OCI-LY1 (cell line): ENCODE results near the gene RWDD3.

Source experiments
- H2AFZ ChIP-seq: fragments of 200-600 bp; sonication (generic), shearing (Covaris generic); 2 replicates; pipeline ENCODE4 v1.6.0; 2014; ENCODE audit warnings: antibody characterized with exemption, mild to moderate bottlenecking, low read length
- H3F3A ChIP-seq: fragments of 200-600 bp; sonication (generic), shearing (Covaris generic); 2 replicates; pipeline ENCODE4 v1.6.0; 2014; ENCODE audit warnings: mild to moderate bottlenecking, antibody characterized with exemption, low read length, moderate library complexity; ENCODE audit not compliant: insufficient read depth
- H3K27ac ChIP-seq: fragments of 200-600 bp; sonication (generic); 2 replicates; pipeline ENCODE4 v1.5.1; 2014; ENCODE audit warnings: low read length, mixed run types, mild to moderate bottlenecking, low read depth; ENCODE audit not compliant: poor library complexity, severe bottlenecking
- H3K27me3 ChIP-seq: fragments of 200-600 bp; sonication (generic); 2 replicates; pipeline ENCODE4 v1.6.0; 2014; ENCODE audit warnings: antibody characterized with exemption, mild to moderate bottlenecking, low read length, moderate library complexity; ENCODE audit not compliant: insufficient read depth
- H3K36me3 ChIP-seq: fragments of 200-600 bp; sonication (generic); 2 replicates; pipeline ENCODE4 v1.6.1; 2014; ENCODE audit warnings: mild to moderate bottlenecking, antibody characterized with exemption, low read length, moderate library complexity, mixed read lengths; ENCODE audit not compliant: insufficient read depth
- H3K4me1 ChIP-seq: fragments of 200-600 bp; sonication (generic); 2 replicates; pipeline ENCODE4 v1.5.1; 2014; ENCODE audit warnings: mild to moderate bottlenecking, low read length, moderate library complexity; ENCODE audit not compliant: insufficient read depth, severe bottlenecking
- H3K4me2 ChIP-seq: fragments of 200-600 bp; sonication (generic), shearing (Covaris generic); 2 replicates; pipeline ENCODE4 v1.6.1; 2014; ENCODE audit warnings: low read length
- H3K4me3 ChIP-seq: fragments of 200-600 bp; sonication (generic); 2 replicates; pipeline ENCODE4 v1.5.1; 2014; ENCODE audit warnings: low read length, low read depth, mild to moderate bottlenecking, mixed read lengths; ENCODE audit not compliant: poor library complexity, severe bottlenecking
- H3K79me2 ChIP-seq: fragments of 200-600 bp; shearing (Covaris generic); 2 replicates; pipeline ENCODE4 v1.6.1; 2016; ENCODE audit warnings: mixed run types, low read length, mixed read lengths; ENCODE audit not compliant: insufficient read depth
- H3K9ac ChIP-seq: fragments of 200-600 bp; sonication (generic), shearing (Covaris generic); 2 replicates; pipeline ENCODE4 v1.6.1; 2014; ENCODE audit warnings: mild to moderate bottlenecking, low read length, mixed read lengths
- H3K9me2 ChIP-seq: fragments of 200-600 bp; sonication (generic), shearing (Covaris generic); 2 replicates; pipeline ENCODE4 v1.6.1; 2014; ENCODE audit warnings: low read depth, mild to moderate bottlenecking, low read length, mixed read lengths
- H3K9me3 ChIP-seq: fragments of 200-600 bp; shearing (Covaris generic); 2 replicates; pipeline ENCODE4 v1.6.1; 2014; ENCODE audit warnings: low read length, mixed read lengths
- H4K20me1 ChIP-seq: fragments of 200-600 bp; sonication (generic), shearing (Covaris generic); 2 replicates; pipeline ENCODE4 v1.6.0; 2016; ENCODE audit warnings: mild to moderate bottlenecking, low read length; ENCODE audit not compliant: insufficient read depth
- EZH2 ChIP-seq: fragments of 200-600 bp; sonication (generic), shearing (Covaris generic); IDR thresholded peaks from 2 replicates; pipeline ENCODE4 v1.8.0; 2017; ENCODE audit warnings: borderline replicate concordance, mixed run types, mild to moderate bottlenecking, antibody characterized with exemption, low read length, moderate library complexity, mixed read lengths
- TF ChIP-seq, protein P1 (sequence below): fragments of 200-600 bp; sonication (generic), shearing (Covaris generic); IDR thresholded peaks from 2 replicates; pipeline ENCODE4 v1.5.1; 2017; ENCODE audit warnings: mild to moderate bottlenecking, antibody characterized with exemption, low read length, moderate library complexity, mixed read lengths

The RWDD3 gene

DNA sequence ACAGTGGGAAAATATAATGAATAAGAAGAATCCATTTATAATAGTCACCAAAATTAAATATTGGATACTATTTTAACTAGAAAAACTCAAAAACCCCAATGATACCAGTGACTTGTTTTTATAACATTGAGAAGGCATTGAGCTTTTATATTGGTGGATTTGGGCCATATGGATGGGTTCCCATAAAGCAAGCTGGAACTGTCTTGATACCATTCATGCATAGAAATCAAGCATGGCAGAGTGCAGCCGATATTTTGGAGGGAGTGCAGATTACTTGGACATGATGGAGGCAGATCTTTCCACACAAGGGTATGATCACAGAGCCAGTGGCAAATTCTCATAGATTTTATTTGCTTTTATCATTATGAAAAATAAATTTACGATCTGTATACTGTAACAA lies 3.8 kb upstream of the RWDD3 start:
- H2AFZ ChIP-seq: no peak overlapping the region
- no peak overlapping the region for H3K27ac ChIP-seq

DNA sequence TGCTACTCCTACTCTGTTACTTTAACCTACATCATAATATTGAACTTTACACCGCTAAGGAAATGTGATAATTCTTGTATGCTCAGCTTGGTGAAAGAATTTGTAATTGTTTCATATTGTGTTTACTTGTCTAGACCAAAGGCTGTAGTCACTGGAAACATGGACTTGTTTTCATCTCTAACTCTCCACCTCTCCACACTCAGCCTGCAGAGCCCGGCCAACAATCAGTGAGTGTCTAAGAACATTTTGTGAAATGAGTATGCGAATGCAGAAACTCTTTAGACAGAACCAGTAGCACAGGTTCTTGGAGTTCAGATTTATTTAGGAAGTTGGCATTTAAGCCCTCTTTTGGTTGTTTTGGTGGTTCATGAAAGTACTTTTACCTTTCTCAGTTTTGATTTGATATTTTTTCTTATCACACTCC lies 3.2 kb upstream of the RWDD3 start:
- H3K27me3 ChIP-seq: no peaks in the 10 kb centered on the region
- H3F3A ChIP-seq: no peaks in the 10 kb centered on the region
- no peak overlapping the region for H2AFZ ChIP-seq
- H3K9me3 ChIP-seq: no peaks in the 10 kb centered on the region
- no peak overlapping the region for H3K9ac ChIP-seq
- no peak overlapping the region for H3K27ac ChIP-seq
- no peak overlapping the region for H3K4me2 ChIP-seq
- TF ChIP-seq, protein P1, sequence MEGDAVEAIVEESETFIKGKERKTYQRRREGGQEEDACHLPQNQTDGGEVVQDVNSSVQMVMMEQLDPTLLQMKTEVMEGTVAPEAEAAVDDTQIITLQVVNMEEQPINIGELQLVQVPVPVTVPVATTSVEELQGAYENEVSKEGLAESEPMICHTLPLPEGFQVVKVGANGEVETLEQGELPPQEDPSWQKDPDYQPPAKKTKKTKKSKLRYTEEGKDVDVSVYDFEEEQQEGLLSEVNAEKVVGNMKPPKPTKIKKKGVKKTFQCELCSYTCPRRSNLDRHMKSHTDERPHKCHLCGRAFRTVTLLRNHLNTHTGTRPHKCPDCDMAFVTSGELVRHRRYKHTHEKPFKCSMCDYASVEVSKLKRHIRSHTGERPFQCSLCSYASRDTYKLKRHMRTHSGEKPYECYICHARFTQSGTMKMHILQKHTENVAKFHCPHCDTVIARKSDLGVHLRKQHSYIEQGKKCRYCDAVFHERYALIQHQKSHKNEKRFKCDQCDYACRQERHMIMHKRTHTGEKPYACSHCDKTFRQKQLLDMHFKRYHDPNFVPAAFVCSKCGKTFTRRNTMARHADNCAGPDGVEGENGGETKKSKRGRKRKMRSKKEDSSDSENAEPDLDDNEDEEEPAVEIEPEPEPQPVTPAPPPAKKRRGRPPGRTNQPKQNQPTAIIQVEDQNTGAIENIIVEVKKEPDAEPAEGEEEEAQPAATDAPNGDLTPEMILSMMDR: no peak
- no peak for TF ChIP-seq EZH2
- H3K79me2 ChIP-seq: no peaks in the 10 kb centered on the region
- H3K36me3 ChIP-seq: no peaks in the 10 kb centered on the region
- no peaks in the 10 kb centered on the region for H4K20me1 ChIP-seq
- no peak overlapping the region for H3K4me3 ChIP-seq
- peaks cover 10% of the 10 kb centered on the region for H3K4me1 ChIP-seq
- H3K9me2 ChIP-seq: no peaks in the 10 kb centered on the region

More for the DNA sequence above, 3.8 kb upstream of the RWDD3 start:
- Histone ChIP-seq H3K9me3 (no peaks in the 10 kb centered on the region), H3K4me2 (no peak overlapping the region), H3K9ac (no peak overlapping the region), H3K4me1 (peaks cover 10% of the 10 kb centered on the region), H3F3A (no peaks in the 10 kb centered on the region), H3K4me3 (no peak overlapping the region), H3K79me2 (no peaks in the 10 kb centered on the region), H3K27me3 (no peaks in the 10 kb centered on the region), H3K36me3 (no peaks in the 10 kb centered on the region), H4K20me1 (no peaks in the 10 kb centered on the region), H3K9me2 (no peaks in the 10 kb centered on the region)
- no peak for TF ChIP-seq EZH2
- TF ChIP-seq, protein P1: no peak

DNA sequence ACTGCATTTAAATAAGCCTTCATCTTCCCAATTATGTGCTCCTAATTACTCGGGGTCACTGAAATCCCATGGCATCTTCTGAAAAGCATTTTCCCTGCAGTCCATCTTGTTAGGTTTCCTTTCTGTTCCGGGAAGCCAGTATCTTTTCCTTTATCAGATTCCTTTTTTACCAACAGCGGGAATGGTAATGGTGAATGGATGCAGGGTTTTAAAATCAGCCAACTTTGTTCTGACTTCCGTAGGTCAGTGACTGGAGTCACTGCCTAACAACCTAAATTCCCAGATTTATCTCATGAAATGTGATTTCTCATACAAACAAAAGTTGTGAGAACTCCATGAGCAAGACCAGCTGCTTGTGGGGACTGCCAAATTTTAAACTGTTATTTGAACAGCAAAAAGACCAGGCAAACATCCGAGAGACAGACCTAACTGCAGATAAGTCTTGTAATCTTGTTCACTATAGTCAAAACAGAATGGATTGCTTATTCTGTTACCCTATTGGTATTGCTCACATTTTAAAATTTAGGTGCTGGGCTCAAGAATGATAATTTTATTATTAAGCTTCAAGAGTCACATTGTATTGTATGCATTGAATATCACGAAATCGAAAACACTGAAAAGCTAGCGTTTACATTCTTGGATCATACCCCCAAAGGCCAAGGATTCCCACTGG lies 1.2 kb upstream of the RWDD3 start:
- Histone ChIP-seq H3K27ac (no peak overlapping the region), H3K36me3 (peaks cover 7% of the 10 kb centered on the region; the same call in 1 of the 2 replicates), H3K4me3 (no peak overlapping the region), H3K9me2 (no peaks in the 10 kb centered on the region), H3K4me2 (no peak overlapping the region), H3K27me3 (no peaks in the 10 kb centered on the region), H3K79me2 (no peaks in the 10 kb centered on the region), H4K20me1 (no peaks in the 10 kb centered on the region), H3K4me1 (peaks cover 10% of the 10 kb centered on the region), H2AFZ (no peak overlapping the region), H3K9ac (no peak overlapping the region), H3K9me3 (no peaks in the 10 kb centered on the region), H3F3A (no peaks in the 10 kb centered on the region)
- no peak for TF ChIP-seq EZH2
- TF ChIP-seq, protein P1: no peak
